ENCODE data around the gene ACP6. TPM values are rescaled to one million over a fixed set of nuclear protein-coding genes. Genes with fewer than 3 reads are reported as not detected.
A peak's percentile ranks its signal among the peaks of the same experiment; 100 is the strongest.

Gene ACP6
- total RNA-seq, 2 experiments from 2014 or later, result 11.1 to 11.7 TPM

GRCh38 chr1:147600119-147601111 lies 69.9 kb downstream of the ACP6 start:
- H3K27ac Mint-ChIP-seq, result peak overlapping the region; percentile 95
- peaks cover 11% of the 10 kb centered on the region for H3K36me3 Mint-ChIP-seq (ENCODE audit: low read depth)
- DNase-seq (peak; percentile 55), ATAC-seq (peak; percentile 9)
- POLR2A ChIA-PET, result interaction anchor here (0.6 to 4.1 kb wide), 4 partner anchors 55 to 734 kb away, joined by 3 to 48 read pairs (median 8); partner anchors contain the start of gene BCL9
- peak overlapping the region; percentile 89 for H3K4me3 Mint-ChIP-seq
- no peaks in the 10 kb centered on the region for H3K27me3 Mint-ChIP-seq
- no peaks in the 10 kb centered on the region for H3K9me3 Mint-ChIP-seq (ENCODE audit: low read depth)
- CTCF ChIA-PET, result interaction anchor here (0.8 to 1.2 kb wide), 4 partner anchors 15 to 106 kb away, joined by 3 to 5 read pairs (median 3); no protein-coding TSS in a partner anchor
- intact Hi-C loops (cut with DNase I, micrococcal nuclease), result loop anchor here in 1 of 2 experiments (2.0 to 5.0 kb wide), 2 partner anchors 18 to 428 kb away; partner anchors contain the start of gene PRKAB2
- H3K4me1 Mint-ChIP-seq, result peaks cover 37% of the 10 kb centered on the region

- ATAC-seq (peak; percentile 81), DNase-seq (peak; percentile 99)
- peak overlapping the region; percentile 89 for H3K4me3 Mint-ChIP-seq
- intact Hi-C loops (cut with DNase I, micrococcal nuclease), result loop anchor here (1.0 to 5.0 kb wide), 8 partner anchors 19 to 427 kb away; partner anchors contain the start of genes BCL9 (in 2 of the 2), ACP6 (in 1 of the 2) and PRKAB2 (in 1 of the 2)
- no peaks in the 10 kb centered on the region for H3K27me3 Mint-ChIP-seq
- H3K27ac Mint-ChIP-seq, result peak overlapping the region; percentile 89
- peaks cover 34% of the 10 kb centered on the region for H3K4me1 Mint-ChIP-seq
- ChIA-PET CTCF (interaction anchor here (0.6 to 2.2 kb wide), 9 partner anchors 14 to 259 kb away, joined by 3 to 6 read pairs (median 3); partner anchors contain the start of gene BCL9), POLR2A (interaction anchor here (0.6 to 4.1 kb wide), 5 partner anchors 54 to 735 kb away, joined by 3 to 48 read pairs (median 3); partner anchors contain the start of gene BCL9)
- H3K9me3 Mint-ChIP-seq (ENCODE audit: low read depth), result no peaks in the 10 kb centered on the region
- H3K36me3 Mint-ChIP-seq (ENCODE audit: low read depth), result peaks cover 5% of the 10 kb centered on the region
These were observed 70.8 kb downstream of the ACP6 start for GRCh38 chr1:147599362-147600118.

GRCh38 chr1:147598621-147599361 lies 71.5 kb downstream of the ACP6 start:
- POLR2A ChIA-PET, result interaction anchor here (0.7 to 4.1 kb wide), 5 partner anchors 54 to 737 kb away, joined by 3 to 48 read pairs (median 3); partner anchors contain the start of gene BCL9
- no peaks in the 10 kb centered on the region for H3K9me3 Mint-ChIP-seq (ENCODE audit: low read depth)
- CTCF ChIA-PET, result interaction anchor here (0.6 to 2.2 kb wide), 12 partner anchors 13 to 259 kb away, joined by 3 to 6 read pairs (median 4); partner anchors contain the start of gene BCL9

GRCh38 chr1:147597010-147597409 lies 73.3 kb downstream of the ACP6 start:
- Mint-ChIP-seq H3K27ac (no peak overlapping the region), H3K9me3 (ENCODE audit: low read depth) (no peaks in the 10 kb centered on the region), H3K4me3 (no peak overlapping the region), H3K27me3 (no peaks in the 10 kb centered on the region), H3K36me3 (ENCODE audit: low read depth) (peaks cover 3% of the 10 kb centered on the region), H3K4me1 (peaks cover 26% of the 10 kb centered on the region)
- ChIA-PET POLR2A (interaction anchor here (4.1 kb wide), 1 partner anchor 56 kb away, joined by 48 read pairs; the partner anchor contains the start of gene BCL9), CTCF (interaction anchor here (0.7 to 2.2 kb wide), 4 partner anchors 22 to 296 kb away, joined by 3 to 6 read pairs (median 4); no protein-coding TSS in a partner anchor)
- no peak for ATAC-seq
- intact Hi-C loops (cut with DNase I, micrococcal nuclease), result no loop called here
- DNase-seq, result no peak

More at GRCh38 chr1:147598621-147599361, 71.5 kb downstream of the ACP6 start:
- Mint-ChIP-seq H3K4me1 (peaks cover 32% of the 10 kb centered on the region), H3K4me3 (peak overlapping the region; percentile 89), H3K27me3 (no peaks in the 10 kb centered on the region), H3K27ac (peak overlapping the region; percentile 89), H3K36me3 (ENCODE audit: low read depth) (peaks cover 3% of the 10 kb centered on the region)
- DNase-seq (peak; percentile 57), ATAC-seq (peak; percentile 3)
- intact Hi-C loops (cut with DNase I, micrococcal nuclease), result loop anchor here (1.0 to 2.0 kb wide), 7 partner anchors 18 to 72 kb away; partner anchors contain the start of genes BCL9 (in 2 of the 2) and ACP6 (in 1 of the 2)

Other genes starting within 250 kb of the ACP6 start
- 10 to 100 TPM; 32.8 to 36.6 TPM for gene BCL9, start 129.0 kb downstream of the ACP6 start, total RNA-seq
- gene GJA5, start 90.1 kb upstream of the ACP6 start, total RNA-seq, result not detected
- gene GJA8, start 232.3 kb upstream of the ACP6 start, total RNA-seq, result not detected

All from activated CD4-positive, alpha-beta T cell treated with anti-CD3 and anti-CD28 coated beads for 36 hours (primary cell).